Urinary bladder (tissue), 4 donors: ENCODE measurements around the gene PTBP2. TPM values are rescaled to one million over a fixed set of nuclear protein-coding genes. Genes with fewer than 3 reads are reported as not detected.

Experiments used
- DNase-seq: peaks from one replicate; pipeline ENCODE4 v3.0.0-alpha.2; 2015; ENCODE audit errors: extremely low spot score
- H3K27ac ChIP-seq: one replicate; pipeline ENCODE4 v1.5.1; 2013; ENCODE audit warnings: low read depth, mild to moderate bottlenecking, moderate library complexity
- H3K36me3 ChIP-seq: one replicate; pipeline ENCODE4 v1.6.1; 2013; ENCODE audit warnings: mild to moderate bottlenecking, moderate library complexity; ENCODE audit not compliant: insufficient read depth
- H3K4me1 ChIP-seq: one replicate; pipeline ENCODE4 v1.6.1; 2013; ENCODE audit warnings: mild to moderate bottlenecking, moderate library complexity; ENCODE audit not compliant: insufficient read depth
- H3K4me3 ChIP-seq: one replicate; pipeline ENCODE4 v1.5.1; 2013; ENCODE audit warnings: low read depth, low read length
- WGBS: extraction: QIAGEN DNeasy Blood & Tissue Kit; methylation state at CpG from one replicate; pipeline ENCODE4 v1.1.7; 2013; 5-methylcytosine and 5-hydroxymethylcytosine counted together
- polyA plus RNA-seq: library from polyadenylated mRNA; stranded (reverse); fragments of 200-250 nt; gene quantifications from one replicate; pipeline ENCODE4 v1.2.3, GENCODE V29; 2013
- total RNA-seq: library from RNA; depleted of rRNA; stranded (reverse); fragments of >200 nt; gene quantifications from one replicate; pipeline ENCODE4 v1.2.3, GENCODE V29; 2014
- donor health status: healthy with polysubstance abuse.
- donor health status: healthy.

PTBP2 gene
- total and polyA plus RNA-seq, 2 donors = 28.6 to 197 TPM

DNA sequence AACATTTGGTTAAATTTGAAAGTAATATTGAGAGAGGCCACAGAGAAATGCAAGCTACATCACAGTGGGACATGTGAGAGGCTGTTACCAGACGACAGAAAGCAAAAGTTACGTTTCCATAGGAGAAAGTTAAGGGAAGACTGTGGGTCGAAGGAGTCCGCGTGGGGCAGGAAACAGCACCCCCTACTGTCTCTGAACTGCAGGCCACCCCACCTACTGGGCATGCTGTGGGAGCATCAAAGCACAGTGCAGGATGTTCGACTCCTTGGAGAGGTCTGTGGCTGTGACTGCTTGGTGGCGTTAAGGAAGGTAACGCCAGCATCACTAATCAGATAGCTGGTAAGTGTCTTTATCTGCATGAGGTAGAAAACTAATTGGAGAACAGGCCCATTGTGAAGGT, 123.9 kb downstream of the PTBP2 start:
- WGBS = 84% methylated on average over 8 of the region's 8 CpGs
- H3K36me3 ChIP-seq = no peaks in the 10 kb centered on the region

DNA sequence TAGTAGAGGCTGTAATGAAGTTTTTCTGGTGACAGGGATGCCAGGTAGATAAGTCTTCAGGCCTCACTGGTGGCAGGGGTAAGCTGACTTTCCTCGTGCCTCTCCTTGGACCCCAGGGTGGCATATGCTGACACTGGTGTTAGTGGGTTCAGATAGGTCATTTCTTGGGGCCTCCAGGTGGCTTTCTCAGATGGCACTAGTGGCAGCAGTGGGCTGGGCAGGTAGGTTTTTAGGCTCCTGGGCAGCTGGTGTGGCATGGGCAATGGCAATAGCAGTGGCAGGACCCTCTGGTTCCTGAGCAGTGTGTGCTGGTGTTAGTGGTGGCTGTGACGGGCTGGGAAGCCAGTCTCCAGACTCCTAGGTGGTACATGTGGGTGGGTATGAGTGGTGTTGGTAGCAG, 140.3 kb downstream of the PTBP2 start:
- Histone ChIP-seq H3K4me3 (no peak overlapping the region), H3K27ac (no peak overlapping the region), H3K4me1 (no peaks in the 10 kb centered on the region), H3K36me3 (no peaks in the 10 kb centered on the region)
- WGBS = 95% methylated on average over 2 of the region's 2 CpGs
- DNase-seq = no peak

More for the DNA sequence above, 123.9 kb downstream of the PTBP2 start:
- Histone ChIP-seq H3K4me3 (no peak overlapping the region), H3K27ac (no peak overlapping the region), H3K4me1 (no peaks in the 10 kb centered on the region)
- no peak for DNase-seq

DNA sequence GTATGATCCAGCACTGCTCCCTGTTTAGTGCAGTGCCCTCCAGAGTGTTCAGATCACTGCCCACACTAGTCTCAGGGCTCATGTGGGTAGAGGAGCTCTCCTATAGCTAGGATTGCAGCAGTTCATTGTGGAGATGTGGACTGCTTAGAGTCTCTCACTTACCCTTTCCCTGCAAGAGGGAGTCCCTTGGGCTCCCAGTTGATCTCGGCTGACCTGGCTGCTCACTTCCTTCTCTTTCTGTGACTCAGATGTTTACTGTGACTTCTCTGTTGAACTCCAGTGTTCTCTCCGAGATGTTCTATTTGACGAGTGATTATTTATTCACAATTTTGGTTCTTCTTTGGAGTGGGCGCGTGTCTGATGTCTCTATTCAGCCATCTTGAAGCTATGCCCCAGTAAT, 141.9 kb downstream of the PTBP2 start:
- no peak for DNase-seq
- Histone ChIP-seq H3K27ac (no peak overlapping the region), H3K36me3 (no peaks in the 10 kb centered on the region), H3K4me3 (no peak overlapping the region), H3K4me1 (no peaks in the 10 kb centered on the region)
- WGBS = 87% methylated on average over 5 of the region's 5 CpGs
